Vagina (tissue), 2 donors: ENCODE measurements around the gene MACROD2. TPM values are rescaled to one million over a fixed set of nuclear protein-coding genes. Genes with fewer than 3 reads are reported as not detected.

Experiments
- DNase-seq, 2 donors: peaks; one replicate each; pipeline ENCODE4 v3.0.0-alpha.2; 2017; ENCODE audit errors: extremely low spot score in 2 of 2
- H3K27ac ChIP-seq: fragments of 200-600 bp; sonication (generic); one replicate; pipeline ENCODE4 v1.5.1; 2019
- H3K27me3 ChIP-seq: fragments of 200-600 bp; sonication (generic); one replicate; pipeline ENCODE4 v1.5.1; 2019
- H3K36me3 ChIP-seq, 2 donors: fragments of 200-600 bp; sonication (generic); one replicate each; pipeline ENCODE4 v1.5.1; 2017 to 2019
- H3K4me1 ChIP-seq: fragments of 200-600 bp; sonication (generic); one replicate; pipeline ENCODE4 v1.5.1; 2019
- H3K4me3 ChIP-seq, 2 donors: fragments of 200-600 bp; sonication (generic); 1 replicate in 1 of 2; 2 replicates in 1 of 2; pipeline ENCODE4 v1.5.1; 2016 to 2019
- H3K9me3 ChIP-seq: fragments of 200-600 bp; sonication (generic); one replicate; pipeline ENCODE4 v1.5.1; 2019
- CTCF ChIP-seq, 3 experiments: fragments of 450-650 bp in 2 of 3; fragments of 200-600 bp in 1 of 3; sonication (generic) in 1 of 3; IDR thresholded peaks; one replicate each; pipeline ENCODE4 v1.5.1; 2017 to 2019; ENCODE audit warnings: antibody characterized with exemption in 3 of 3, mild to moderate bottlenecking in 2 of 3, moderate library complexity in 2 of 3
- POLR2A ChIP-seq, 2 donors: fragments of 450-650 bp; IDR thresholded peaks; one replicate each; pipeline ENCODE4 v1.6.1; 2017; ENCODE audit warnings: antibody characterized with exemption in 2 of 2, mild to moderate bottlenecking in 2 of 2, moderate library complexity in 2 of 2
- POLR2AphosphoS5 ChIP-seq, 2 donors: sonication (generic); formaldehyde crosslinking; IDR thresholded peaks; one replicate each; pipeline ENCODE4 v1.9.0; 2017; ENCODE audit warnings: antibody characterized with exemption in 2 of 2, mild to moderate bottlenecking in 2 of 2, low read depth in 1 of 2; ENCODE audit not compliant: insufficient read depth in 1 of 2
- intact Hi-C: fragments of 100-400 bp; cut with DNase I; formaldehyde crosslinking; loops from one replicate; pipeline ENCODE4 v1.15.1; 2023
- total RNA-seq: library from RNA; depleted of rRNA; stranded (reverse); fragments of >200 nt; gene quantifications from one replicate; pipeline ENCODE4 v1.2.3, GENCODE V29; 2016

Gene MACROD2
- total RNA-seq, 1 donor from 2014 or later: 12.5 TPM

GRCh38 chr20:15937179-15937578 lies 1941.9 kb downstream of the MACROD2 start:
- Histone ChIP-seq H3K36me3 (no peaks in the 10 kb centered on the region), H3K27me3 (no peaks in the 10 kb centered on the region), H3K4me3 (no peak overlapping the region), H3K9me3 (no peaks in the 10 kb centered on the region), H3K27ac (no peak overlapping the region), H3K4me1 (no peaks in the 10 kb centered on the region)
- DNase-seq: no peak
- TF ChIP-seq POLR2AphosphoS5 (IDR thresholded peaks at IDR 0.05; ENCODE audit: insufficient read depth in 1 of 2, low read depth in 1 of 2) (no peak), POLR2A (IDR thresholded peaks at IDR 0.05) (no peak)
- intact Hi-C loops: no loop called here

- TF ChIP-seq POLR2A (IDR thresholded peaks at IDR 0.05) (no peak), CTCF (IDR thresholded peaks at IDR 0.05) (no peak), POLR2AphosphoS5 (IDR thresholded peaks at IDR 0.05; ENCODE audit: insufficient read depth in 1 of 2, low read depth in 1 of 2) (no peak)
- Histone ChIP-seq H3K4me1 (no peaks in the 10 kb centered on the region), H3K27ac (no peak overlapping the region), H3K9me3 (no peaks in the 10 kb centered on the region), H3K36me3 (no peaks in the 10 kb centered on the region), H3K4me3 (no peak overlapping the region), H3K27me3 (no peaks in the 10 kb centered on the region)
- no peak for DNase-seq
- intact Hi-C loops: no loop called here
These were observed 1943.5 kb downstream of the MACROD2 start for GRCh38 chr20:15938847-15939246.

GRCh38 chr20:15940127-15940526 lies 1944.8 kb downstream of the MACROD2 start:
- Histone ChIP-seq H3K9me3 (no peaks in the 10 kb centered on the region), H3K27me3 (no peaks in the 10 kb centered on the region), H3K4me3 (no peak overlapping the region), H3K4me1 (no peaks in the 10 kb centered on the region), H3K36me3 (no peaks in the 10 kb centered on the region), H3K27ac (no peak overlapping the region)
- no peak for TF ChIP-seq POLR2A (IDR thresholded peaks at IDR 0.05)
- no peak for DNase-seq
- intact Hi-C loops: no loop called here

GRCh38 chr20:15942130-15942529 lies 1946.8 kb downstream of the MACROD2 start:
- no peaks in the 10 kb centered on the region for H3K4me1 ChIP-seq
- no peaks in the 10 kb centered on the region for H3K9me3 ChIP-seq
- H3K4me3 ChIP-seq: no peak overlapping the region
- H3K36me3 ChIP-seq: no peaks in the 10 kb centered on the region
- intact Hi-C loops: no loop called here
- DNase-seq: no peak
- H3K27me3 ChIP-seq: no peaks in the 10 kb centered on the region
- TF ChIP-seq POLR2A (IDR thresholded peaks at IDR 0.05): no peak
- TF ChIP-seq POLR2AphosphoS5 (IDR thresholded peaks at IDR 0.05; ENCODE audit: insufficient read depth in 1 of 2, low read depth in 1 of 2): no peak
- TF ChIP-seq CTCF (IDR thresholded peaks at IDR 0.05): no peak
- H3K27ac ChIP-seq: no peak overlapping the region

GRCh38 chr20:15945289-15945688 lies 1950.0 kb downstream of the MACROD2 start:
- TF ChIP-seq CTCF (IDR thresholded peaks at IDR 0.05) (no peak), POLR2AphosphoS5 (IDR thresholded peaks at IDR 0.05; ENCODE audit: insufficient read depth in 1 of 2, low read depth in 1 of 2) (no peak), POLR2A (IDR thresholded peaks at IDR 0.05) (no peak)

GRCh38 chr20:15949391-15949790 lies 1954.1 kb downstream of the MACROD2 start:
- TF ChIP-seq POLR2A (IDR thresholded peaks at IDR 0.05) (no peak), POLR2AphosphoS5 (IDR thresholded peaks at IDR 0.05; ENCODE audit: insufficient read depth in 1 of 2, low read depth in 1 of 2) (no peak), CTCF (IDR thresholded peaks at IDR 0.05) (no peak)
- Histone ChIP-seq H3K4me1 (no peaks in the 10 kb centered on the region), H3K27me3 (no peaks in the 10 kb centered on the region), H3K36me3 (no peaks in the 10 kb centered on the region), H3K4me3 (no peak overlapping the region), H3K27ac (no peak overlapping the region), H3K9me3 (no peaks in the 10 kb centered on the region)
- intact Hi-C loops: no loop called here
- DNase-seq: no peak

More at GRCh38 chr20:15945289-15945688, 1950.0 kb downstream of the MACROD2 start:
- Histone ChIP-seq H3K27ac (no peak overlapping the region), H3K4me1 (no peaks in the 10 kb centered on the region), H3K27me3 (no peaks in the 10 kb centered on the region), H3K36me3 (no peaks in the 10 kb centered on the region), H3K9me3 (no peaks in the 10 kb centered on the region), H3K4me3 (no peak overlapping the region)
- DNase-seq: no peak
- intact Hi-C loops: no loop called here
